H9 (cell line): ENCODE results near the gene MMD. TPM values are rescaled to one million over a fixed set of nuclear protein-coding genes. Genes with fewer than 3 reads are reported as not detected.

Source experiments
- DNase-seq: peaks from one replicate; pipeline ENCODE4 v3.0.0-alpha.2; 2017
- H2AFZ ChIP-seq: one replicate; pipeline ENCODE4 v1.6.1; 2013; ENCODE audit warnings: mild to moderate bottlenecking, low read length, control low read depth, moderate library complexity
- H2AK5ac ChIP-seq: 2 replicates; pipeline ENCODE4 v1.6.1; 2013; ENCODE audit warnings: low read length, control low read depth, mixed read lengths; ENCODE audit not compliant: insufficient read length
- H2BK120ac ChIP-seq: one replicate; pipeline ENCODE4 v1.6.1; 2013; ENCODE audit warnings: low read depth, mild to moderate bottlenecking, low read length, control low read depth, inconsistent platforms; ENCODE audit not compliant: poor library complexity, severe bottlenecking
- H2BK12ac ChIP-seq: 2 replicates; pipeline ENCODE4 v1.6.1; 2013; ENCODE audit warnings: low read length, control low read depth, mixed read lengths, low read depth; ENCODE audit not compliant: insufficient read length
- H2BK15ac ChIP-seq: 2 replicates; pipeline ENCODE4 v1.6.1; 2013; ENCODE audit warnings: low read depth, low read length, control low read depth
- H2BK20ac ChIP-seq: one replicate; pipeline ENCODE4 v1.6.1; 2013; ENCODE audit warnings: low read depth, mild to moderate bottlenecking, low read length, control low read depth, inconsistent platforms; ENCODE audit not compliant: poor library complexity, severe bottlenecking
- H2BK5ac ChIP-seq: 2 replicates; pipeline ENCODE4 v1.6.1; 2013; ENCODE audit warnings: low read length, control low read depth, mixed read lengths; ENCODE audit not compliant: insufficient read length
- H3K14ac ChIP-seq: 2 replicates; pipeline ENCODE4 v1.6.1; 2013; ENCODE audit warnings: low read length, control low read depth; ENCODE audit not compliant: insufficient read depth
- H3K18ac ChIP-seq: 2 replicates; pipeline ENCODE4 v1.6.1; 2013; ENCODE audit warnings: low read depth, mild to moderate bottlenecking, mixed read lengths, low read length, control low read depth; ENCODE audit not compliant: insufficient read length
- H3K23ac ChIP-seq: 2 replicates; pipeline ENCODE4 v1.6.1; 2013; ENCODE audit warnings: low read length, control low read depth, mixed read lengths, low read depth; ENCODE audit not compliant: insufficient read length
- H3K23me2 ChIP-seq: 2 replicates; pipeline ENCODE4 v1.6.1; 2013; ENCODE audit warnings: low read depth, mild to moderate bottlenecking, mixed read lengths, low read length, control low read depth; ENCODE audit not compliant: insufficient read length, poor library complexity, severe bottlenecking
- H3K27ac ChIP-seq: 2 replicates; pipeline ENCODE4 v1.5.1; 2013; ENCODE audit warnings: low read length, control low read depth, mixed read lengths, low read depth; ENCODE audit not compliant: insufficient read length
- H3K27me3 ChIP-seq: 2 replicates; pipeline ENCODE4 v1.6.1; 2013; ENCODE audit warnings: low read length, control low read depth, inconsistent platforms; ENCODE audit not compliant: insufficient read depth
- H3K4ac ChIP-seq: 2 replicates; pipeline ENCODE4 v1.6.1; 2013; ENCODE audit warnings: low read depth, mild to moderate bottlenecking, control low read depth, inconsistent platforms, low read length, moderate library complexity
- H3K4me1 ChIP-seq: 2 replicates; pipeline ENCODE4 v1.6.1; 2013; ENCODE audit warnings: low read length, control low read depth, inconsistent platforms; ENCODE audit not compliant: insufficient read depth
- H3K4me2 ChIP-seq: 2 replicates; pipeline ENCODE4 v1.6.1; 2013; ENCODE audit warnings: low read length, control low read depth, mixed read lengths; ENCODE audit not compliant: insufficient read length, insufficient read depth
- H3K56ac ChIP-seq: 2 replicates; pipeline ENCODE4 v1.6.1; 2013; ENCODE audit warnings: low read depth, mild to moderate bottlenecking, mixed read lengths, low read length, control low read depth; ENCODE audit not compliant: insufficient read length
- H3K79me1 ChIP-seq: 2 replicates; pipeline ENCODE4 v1.6.1; 2013; ENCODE audit warnings: low read depth, mild to moderate bottlenecking, moderate library complexity, low read length, control low read depth, inconsistent platforms; ENCODE audit not compliant: insufficient read depth, poor library complexity, severe bottlenecking
- H3K79me2 ChIP-seq: 2 replicates; pipeline ENCODE4 v1.6.1; 2013; ENCODE audit warnings: low read length, control low read depth, inconsistent platforms; ENCODE audit not compliant: insufficient read depth
- H3K9ac ChIP-seq: 2 replicates; pipeline ENCODE4 v1.6.1; 2013; ENCODE audit warnings: low read length, control low read depth, mixed read lengths; ENCODE audit not compliant: insufficient read length; ENCODE audit errors: extremely low read depth
- H3K9me3 ChIP-seq: one replicate; pipeline ENCODE4 v1.6.1; 2013; ENCODE audit warnings: low read depth, low read length, inconsistent platforms; ENCODE audit not compliant: control insufficient read depth
- H3T11ph ChIP-seq: one replicate; pipeline ENCODE4 v1.6.1; 2013; ENCODE audit warnings: mild to moderate bottlenecking, low read length, control low read depth, inconsistent platforms
- H4K20me1 ChIP-seq: one replicate; pipeline ENCODE4 v1.6.1; 2013; ENCODE audit not compliant: control insufficient read depth, insufficient read length, insufficient read depth
- H4K5ac ChIP-seq: 2 replicates; pipeline ENCODE4 v1.6.1; 2013; ENCODE audit warnings: low read depth, mild to moderate bottlenecking, mixed read lengths, low read length, control low read depth; ENCODE audit not compliant: insufficient read length
- H4K8ac ChIP-seq: replicated peaks from 2 replicates; pipeline ENCODE4 v1.6.1; 2013; ENCODE audit warnings: low read length, control low read depth, mixed read lengths, low read depth; ENCODE audit not compliant: insufficient read length
- H4K91ac ChIP-seq: 2 replicates; pipeline ENCODE4 v1.6.1; 2013; ENCODE audit warnings: low read depth, mild to moderate bottlenecking, moderate library complexity, mixed read lengths, low read length, control low read depth; ENCODE audit not compliant: insufficient read length
- H3K27ac Mint-ChIP-seq, 3 experiments: 2 replicates in 2 of 3; 3 replicates in 1 of 3; pipeline ENCODE4 v1.8.0; 2020 to 2021; ENCODE audit warnings: mixed read lengths in 3 of 3, mild to moderate bottlenecking in 1 of 3, moderate library complexity in 1 of 3
- H3K27me3 Mint-ChIP-seq: 2 replicates; pipeline ENCODE4 v1.8.0; 2021; ENCODE audit warnings: low read depth, mild to moderate bottlenecking, moderate library complexity, mixed read lengths
- H3K36me3 Mint-ChIP-seq, 3 experiments: 2 replicates in 2 of 3; 3 replicates in 1 of 3; pipeline ENCODE4 v1.8.0; 2020 to 2021; ENCODE audit warnings: low read depth in 3 of 3, mixed read lengths in 3 of 3; ENCODE audit not compliant: insufficient read depth in 1 of 3
- H3K4me1 Mint-ChIP-seq, 2 experiments: 2 replicates each; pipeline ENCODE4 v1.8.0; 2020; ENCODE audit warnings: mixed read lengths in 2 of 2
- H3K4me3 Mint-ChIP-seq, 2 experiments: 2 replicates in 1 of 2; 3 replicates in 1 of 2; pipeline ENCODE4 v1.8.0; 2020 to 2021; ENCODE audit warnings: mild to moderate bottlenecking in 2 of 2, mixed read lengths in 2 of 2, moderate library complexity in 1 of 2
- H3K9me3 Mint-ChIP-seq, 2 experiments: 2 replicates in 1 of 2; 3 replicates in 1 of 2; pipeline ENCODE4 v1.8.0; 2020; ENCODE audit warnings: mild to moderate bottlenecking in 2 of 2, mixed read lengths in 2 of 2, moderate library complexity in 1 of 2
- CTCF ChIP-seq: fragments of 200-600 bp; sonication (generic); conservative IDR thresholded peaks from 3 replicates; pipeline ENCODE4 v1.8.0; 2021; ENCODE audit warnings: antibody characterized with exemption, mild to moderate bottlenecking
- WGBS: extraction: QIAGEN DNeasy Blood & Tissue Kit; methylation state at CpG from one replicate; pipeline ENCODE4 v1.1.7; 2013; ENCODE audit warnings: missing lambda C conversion rate, low lambda C conversion rate, mixed read lengths; ENCODE audit not compliant: insufficient read length; ENCODE audit errors: extremely low coverage; 5-methylcytosine and 5-hydroxymethylcytosine counted together
- total RNA-seq: library from RNA; stranded (reverse); gene quantifications from 2 replicates; pipeline ENCODE4 v1.2.1, GENCODE V29; 2021

MMD gene
- total RNA-seq, 1 experiment from 2014 or later = 24.0 TPM

- Histone ChIP-seq H4K8ac (no peak overlapping the region), H3K79me2 (no peaks in the 10 kb centered on the region), H3K14ac (no peak overlapping the region), H3K27me3 (no peaks in the 10 kb centered on the region), H4K5ac (no peak overlapping the region), H4K91ac (no peak overlapping the region), H2BK5ac (no peak overlapping the region), H2BK15ac (no peak overlapping the region), H3K4me1 (no peaks in the 10 kb centered on the region; the same call in 1 of the 2 replicates), H3K4ac (no peak overlapping the region), H3K18ac (no peak overlapping the region), H3K4me2 (no peak overlapping the region), H3K23ac (no peak overlapping the region), H3K9me3 (no peaks in the 10 kb centered on the region), H3K23me2 (no peaks in the 10 kb centered on the region), H2BK20ac (no peak overlapping the region), H2AFZ (no peak overlapping the region), H4K20me1 (no peaks in the 10 kb centered on the region), H3K56ac (no peak overlapping the region), H2BK12ac (no peak overlapping the region), H3K9ac (no peak overlapping the region), H3T11ph (no peak overlapping the region), H2AK5ac (no peak overlapping the region), H2BK120ac (no peak overlapping the region), H3K79me1 (no peaks in the 10 kb centered on the region), H3K27ac (no peak overlapping the region)
- no peaks in the 10 kb centered on the region; a peak in 2 of 7 replicates for H3K36me3 Mint-ChIP-seq
- no peak overlapping the region for H3K27ac Mint-ChIP-seq
- H3K4me3 Mint-ChIP-seq = no peak overlapping the region
- H3K9me3 Mint-ChIP-seq = peaks cover 0 to 5% of the 10 kb centered on the region in 2 experiments; a peak in 3 of 5 replicates
- TF ChIP-seq CTCF = no peak
- whole genome bisulfite sequencing = no CpG with 5 or more reads among the region's 5 CpGs
- peaks cover 19% of the 10 kb centered on the region in 2 experiments for H3K4me1 Mint-ChIP-seq
- no peak for DNase-seq
- H3K27me3 Mint-ChIP-seq = no peaks in the 10 kb centered on the region; the same call in 1 of the 2 replicates
Measured at GRCh38 chr17:55442462-55442861, 20.8 kb upstream of the MMD start.
